NCI-H82 (cell line): ENCODE results near the gene C5orf15.

ENCODE experiments used
- DNase-seq: peaks from one replicate; lab custom pipeline; 2025; lab: John Stamatoyannopoulos, UW

The C5orf15 gene

GRCh38 chr5:133968204-133968980 is at the start of gene C5orf15:
Gene C5orf15, minus strand, starts transcription at chr5:133968625. Its CDS starts 41 bp downstream, at chr5:133968584.
- DNase-seq, result peak; percentile 97

GRCh38 chr5:134008266-134008749 is 39.9 kb upstream of the C5orf15 start:
- no peak for DNase-seq

GRCh38 chr5:134007581-134008265 is 39.3 kb upstream of the C5orf15 start:
- DNase-seq, result peak; percentile 54

GRCh38 chr5:134006115-134006514 is 37.7 kb upstream of the C5orf15 start:
- DNase-seq, result no peak

- DNase-seq, result peak; percentile 30
Observed at GRCh38 chr5:134005417-134006061, 37.1 kb upstream of the C5orf15 start.

- DNase-seq, result peak; percentile 84
Observed at GRCh38 chr5:134004626-134005416, 36.4 kb upstream of the C5orf15 start, which contains the start of gene VDAC1. Gene VDAC1, minus strand, starts transcription at chr5:134004975. Its CDS starts 11,963 bp downstream, at chr5:133993012.

- peak; percentile 49 for DNase-seq
Observed at GRCh38 chr5:134003817-134004625, 35.6 kb upstream of the C5orf15 start.

GRCh38 chr5:134003064-134003816 is 34.8 kb upstream of the C5orf15 start:
- peak; percentile 49 for DNase-seq

GRCh38 chr5:134001938-134002731 is 33.7 kb upstream of the C5orf15 start:
- DNase-seq, result no peak

GRCh38 chr5:134000696-134001453 is 32.5 kb upstream of the C5orf15 start:
- no peak for DNase-seq

- no peak for DNase-seq
Observed at GRCh38 chr5:134000091-134000511, 31.7 kb upstream of the C5orf15 start.

- DNase-seq, result no peak
Observed at GRCh38 chr5:133998807-133999206, 30.4 kb upstream of the C5orf15 start.

GRCh38 chr5:133998042-133998441 is 29.6 kb upstream of the C5orf15 start:
- no peak for DNase-seq

- DNase-seq, result peak; percentile 47
Observed at GRCh38 chr5:133996683-133997252, 28.3 kb upstream of the C5orf15 start.

GRCh38 chr5:133995883-133996563 is 27.6 kb upstream of the C5orf15 start:
- DNase-seq, result peak; percentile 35

- no peak for DNase-seq
Observed at GRCh38 chr5:133995341-133995740, 26.9 kb upstream of the C5orf15 start.

GRCh38 chr5:133994990-133995333 is 26.5 kb upstream of the C5orf15 start:
- peak; percentile 90 for DNase-seq
